ENCODE measurements around the gene NOBOX.
A peak's percentile ranks its signal among the peaks of the same experiment; 100 is the strongest.
"Not testable (repeated sequence)": the region's sequence is repeated elsewhere in the genome, so short reads cannot be mapped to it uniquely, and the experiment has no call there.

NOBOX gene

GRCh38 chr7:144403649-144404061 is at the start of gene NOBOX:
TSS of gene NOBOX (minus strand) at chr7:144403693.
- no peak for DNase-seq (ENCODE audit: low spot score)

GRCh38 chr7:144452064-144452463 is 48.6 kb upstream of the NOBOX start:
- DNase-seq (ENCODE audit: low spot score): no peak

GRCh38 chr7:144445590-144445989 is 42.1 kb upstream of the NOBOX start:
- DNase-seq (ENCODE audit: low spot score): no peak

- DNase-seq (ENCODE audit: low spot score): no peak
Measured at GRCh38 chr7:144439717-144440205, 36.3 kb upstream of the NOBOX start.

- DNase-seq (ENCODE audit: low spot score): no peak
Measured at GRCh38 chr7:144438759-144439158, 35.3 kb upstream of the NOBOX start.

- DNase-seq (ENCODE audit: low spot score): peak; percentile 42
Measured at GRCh38 chr7:144437370-144438191, 34.1 kb upstream of the NOBOX start.

GRCh38 chr7:144436500-144436899 is 33.0 kb upstream of the NOBOX start:
- no peak for DNase-seq (ENCODE audit: low spot score)

- DNase-seq (ENCODE audit: low spot score): no peak
Measured at GRCh38 chr7:144428431-144428830, 24.9 kb upstream of the NOBOX start.

GRCh38 chr7:144427539-144427938 is 24.0 kb upstream of the NOBOX start:
- not testable (repeated sequence) for DNase-seq (ENCODE audit: low spot score)

- DNase-seq (ENCODE audit: low spot score): not testable (repeated sequence)
Measured at GRCh38 chr7:144418931-144419330, 15.4 kb upstream of the NOBOX start.

- DNase-seq (ENCODE audit: low spot score): no peak
Measured at GRCh38 chr7:144416341-144416740, 12.8 kb upstream of the NOBOX start.

GRCh38 chr7:144415858-144416257 is 12.4 kb upstream of the NOBOX start:
- DNase-seq (ENCODE audit: low spot score): no peak

- no peak for DNase-seq (ENCODE audit: low spot score)
Measured at GRCh38 chr7:144414815-144415214, 11.3 kb upstream of the NOBOX start.

- DNase-seq (ENCODE audit: low spot score): no peak
Measured at GRCh38 chr7:144410441-144410840, 6.9 kb upstream of the NOBOX start.

- no peak for DNase-seq (ENCODE audit: low spot score)
Measured at GRCh38 chr7:144408121-144408520, 4.6 kb upstream of the NOBOX start.

GRCh38 chr7:144407266-144407931 is 3.9 kb upstream of the NOBOX start:
- DNase-seq (ENCODE audit: low spot score): no peak

GRCh38 chr7:144404946-144405345 is 1.5 kb upstream of the NOBOX start:
- no peak for DNase-seq (ENCODE audit: low spot score)

- DNase-seq (ENCODE audit: low spot score): no peak
Measured at GRCh38 chr7:144403102-144403501, 391 bp downstream of the NOBOX start.

- no peak for DNase-seq (ENCODE audit: low spot score)
Measured at GRCh38 chr7:144401490-144401889, 2.0 kb downstream of the NOBOX start.

- DNase-seq (ENCODE audit: low spot score): no peak
Measured at GRCh38 chr7:144399946-144400345, 3.5 kb downstream of the NOBOX start.

- DNase-seq (ENCODE audit: low spot score): no peak
Measured at GRCh38 chr7:144398911-144399310, 4.6 kb downstream of the NOBOX start.

GRCh38 chr7:144398291-144398690 is 5.2 kb downstream of the NOBOX start:
- no peak for DNase-seq (ENCODE audit: low spot score)

GRCh38 chr7:144397086-144397485 is 6.4 kb downstream of the NOBOX start:
- DNase-seq (ENCODE audit: low spot score): no peak

Data from COLO829 (cell line).